SK-N-SH treated with all-trans-retinoic acid at 6 μM for 48 hours (cell line): ENCODE results near the gene LRBA.

Experiments used
- CSDC2 ChIP-seq: fragments of 250-450 bp; sonication (Bioruptor Pico); IDR thresholded peaks from 2 replicates; pipeline ENCODE4 v1.5.0; 2020; ENCODE audit warnings: mild to moderate bottlenecking, moderate library complexity
- ESRRG ChIP-seq: fragments of 250-450 bp; sonication (Bioruptor Pico); IDR thresholded peaks from 2 replicates; pipeline ENCODE4 v1.6.1; 2021; ENCODE audit warnings: mild to moderate bottlenecking
- ISL1 ChIP-seq: fragments of 250-450 bp; sonication (Bioruptor Pico); IDR thresholded peaks from 2 replicates; pipeline ENCODE4 v2.1.2; 2022; ENCODE audit warnings: mild to moderate bottlenecking, moderate library complexity
- PPARA ChIP-seq: fragments of 250-450 bp; sonication (Bioruptor Pico); IDR thresholded peaks from 2 replicates; pipeline ENCODE4 v1.5.0; 2020; ENCODE audit warnings: mild to moderate bottlenecking, borderline replicate concordance
- SNAI2 ChIP-seq: fragments of 250-450 bp; sonication (Bioruptor Pico); IDR thresholded peaks from 2 replicates; pipeline ENCODE4 v1.5.0; 2020; ENCODE audit warnings: mild to moderate bottlenecking, moderate library complexity
- ZC3H10 ChIP-seq: fragments of 250-450 bp; sonication (Bioruptor Pico); IDR thresholded peaks from 2 replicates; pipeline ENCODE4 v1.5.1; 2021; ENCODE audit warnings: mild to moderate bottlenecking, moderate library complexity
- ZFP3 ChIP-seq: fragments of 250-450 bp; sonication (Bioruptor Pico); IDR thresholded peaks from 2 replicates; pipeline ENCODE4 v1.5.0; 2020; ENCODE audit warnings: mild to moderate bottlenecking, moderate library complexity
- ZFP30 ChIP-seq: fragments of 450-650 bp; formaldehyde crosslinking; IDR thresholded peaks from 2 replicates; pipeline ENCODE4 v1.5.0; 2022; ENCODE audit warnings: mild to moderate bottlenecking, moderate library complexity
- ZNF565 ChIP-seq: fragments of 450-650 bp; formaldehyde crosslinking; conservative IDR thresholded peaks from 2 replicates; pipeline ENCODE4 v1.5.0; 2020; ENCODE audit warnings: low read depth, mild to moderate bottlenecking, moderate library complexity
- TF ChIP-seq, protein P1 (sequence below): fragments of 250-450 bp; sonication (Bioruptor Pico); IDR thresholded peaks from 2 replicates; pipeline ENCODE4 v1.5.1; 2020; ENCODE audit warnings: low read depth, mild to moderate bottlenecking, moderate library complexity
- TF ChIP-seq, protein P2 (sequence below): fragments of 250-450 bp; sonication (Bioruptor Pico); IDR thresholded peaks from 2 replicates; pipeline ENCODE4 v1.8.0; 2020; ENCODE audit warnings: mild to moderate bottlenecking, moderate library complexity, borderline replicate concordance

DNA sequence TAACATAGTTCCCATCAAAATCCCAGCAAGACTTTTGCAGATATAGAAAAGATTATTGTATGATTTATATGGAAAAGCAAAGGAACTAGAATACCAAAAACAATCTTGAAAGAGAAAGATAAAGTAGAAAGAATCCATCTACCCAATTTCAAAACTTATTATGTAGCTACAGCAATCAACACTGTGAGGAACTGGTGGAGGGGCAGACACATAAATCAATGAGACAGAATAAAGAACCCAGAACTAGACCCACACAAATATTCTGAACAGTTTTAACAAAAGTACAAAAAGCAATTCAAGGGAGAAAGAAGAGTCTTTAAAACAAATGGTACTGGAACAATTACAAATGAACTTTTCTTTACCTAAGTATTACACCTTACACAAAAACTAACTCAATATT is 67.0 kb downstream of the LRBA start:
- TF ChIP-seq ESRRG (CRISPR knock-in tag) = no peak
- no peak for TF ChIP-seq ZFP30
- no peak for TF ChIP-seq ZFP3 (CRISPR knock-in tag)
- TF ChIP-seq, protein P1, sequence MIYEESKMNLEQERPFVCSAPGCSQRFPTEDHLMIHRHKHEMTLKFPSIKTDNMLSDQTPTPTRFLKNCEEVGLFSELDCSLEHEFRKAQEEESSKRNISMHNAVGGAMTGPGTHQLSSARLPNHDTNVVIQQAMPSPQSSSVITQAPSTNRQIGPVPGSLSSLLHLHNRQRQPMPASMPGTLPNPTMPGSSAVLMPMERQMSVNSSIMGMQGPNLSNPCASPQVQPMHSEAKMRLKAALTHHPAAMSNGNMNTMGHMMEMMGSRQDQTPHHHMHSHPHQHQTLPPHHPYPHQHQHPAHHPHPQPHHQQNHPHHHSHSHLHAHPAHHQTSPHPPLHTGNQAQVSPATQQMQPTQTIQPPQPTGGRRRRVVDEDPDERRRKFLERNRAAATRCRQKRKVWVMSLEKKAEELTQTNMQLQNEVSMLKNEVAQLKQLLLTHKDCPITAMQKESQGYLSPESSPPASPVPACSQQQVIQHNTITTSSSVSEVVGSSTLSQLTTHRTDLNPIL (CRISPR knock-in tag) = no peak
- TF ChIP-seq SNAI2 (CRISPR knock-in tag) = no peak
- no peak for TF ChIP-seq ZNF565 (CRISPR knock-in tag)
- no peak for TF ChIP-seq ISL1
- no peak for TF ChIP-seq PPARA (CRISPR knock-in tag)
- TF ChIP-seq, protein P2, sequence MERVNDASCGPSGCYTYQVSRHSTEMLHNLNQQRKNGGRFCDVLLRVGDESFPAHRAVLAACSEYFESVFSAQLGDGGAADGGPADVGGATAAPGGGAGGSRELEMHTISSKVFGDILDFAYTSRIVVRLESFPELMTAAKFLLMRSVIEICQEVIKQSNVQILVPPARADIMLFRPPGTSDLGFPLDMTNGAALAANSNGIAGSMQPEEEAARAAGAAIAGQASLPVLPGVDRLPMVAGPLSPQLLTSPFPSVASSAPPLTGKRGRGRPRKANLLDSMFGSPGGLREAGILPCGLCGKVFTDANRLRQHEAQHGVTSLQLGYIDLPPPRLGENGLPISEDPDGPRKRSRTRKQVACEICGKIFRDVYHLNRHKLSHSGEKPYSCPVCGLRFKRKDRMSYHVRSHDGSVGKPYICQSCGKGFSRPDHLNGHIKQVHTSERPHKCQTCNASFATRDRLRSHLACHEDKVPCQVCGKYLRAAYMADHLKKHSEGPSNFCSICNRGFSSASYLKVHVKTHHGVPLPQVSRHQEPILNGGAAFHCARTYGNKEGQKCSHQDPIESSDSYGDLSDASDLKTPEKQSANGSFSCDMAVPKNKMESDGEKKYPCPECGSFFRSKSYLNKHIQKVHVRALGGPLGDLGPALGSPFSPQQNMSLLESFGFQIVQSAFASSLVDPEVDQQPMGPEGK (CRISPR knock-in tag) = no peak
- no peak for TF ChIP-seq ZC3H10 (CRISPR knock-in tag)
- no peak for TF ChIP-seq CSDC2 (CRISPR knock-in tag)
